BE2C (cell line): ENCODE measurements around the gene ANO9.

Experiments
- DNase-seq: peaks from one replicate; pipeline ENCODE4 v3.0.0-alpha.2; 2020
- H3K27me3 ChIP-seq: fragments of 250-450 bp; sonication (Bioruptor Pico); 2 replicates; pipeline ENCODE4 v1.5.1; 2020; ENCODE audit warnings: mild to moderate bottlenecking
- H3K36me3 ChIP-seq: fragments of 250-450 bp; sonication (Bioruptor Pico); 2 replicates; pipeline ENCODE4 v1.5.1; 2020; ENCODE audit warnings: mild to moderate bottlenecking
- H3K4me1 ChIP-seq: fragments of 250-450 bp; sonication (Bioruptor Pico); 2 replicates; pipeline ENCODE4 v1.5.1; 2020
- H3K4me3 ChIP-seq: 2 replicates; pipeline ENCODE4 v1.5.1; 2011; ENCODE audit warnings: low read depth, low read length
- H3K9me3 ChIP-seq: fragments of 250-450 bp; sonication (Bioruptor Pico); 2 replicates; pipeline ENCODE4 v1.5.1; 2020
- TF ChIP-seq, protein P1 (sequence below): IDR thresholded peaks from 2 replicates; pipeline ENCODE4 v1.5.1; 2012; ENCODE audit warnings: mild to moderate bottlenecking, low read depth, low read length

ANO9 gene

GRCh38 chr11:380095-380480 lies 61.7 kb downstream of the ANO9 start:
- TF ChIP-seq, protein P1, sequence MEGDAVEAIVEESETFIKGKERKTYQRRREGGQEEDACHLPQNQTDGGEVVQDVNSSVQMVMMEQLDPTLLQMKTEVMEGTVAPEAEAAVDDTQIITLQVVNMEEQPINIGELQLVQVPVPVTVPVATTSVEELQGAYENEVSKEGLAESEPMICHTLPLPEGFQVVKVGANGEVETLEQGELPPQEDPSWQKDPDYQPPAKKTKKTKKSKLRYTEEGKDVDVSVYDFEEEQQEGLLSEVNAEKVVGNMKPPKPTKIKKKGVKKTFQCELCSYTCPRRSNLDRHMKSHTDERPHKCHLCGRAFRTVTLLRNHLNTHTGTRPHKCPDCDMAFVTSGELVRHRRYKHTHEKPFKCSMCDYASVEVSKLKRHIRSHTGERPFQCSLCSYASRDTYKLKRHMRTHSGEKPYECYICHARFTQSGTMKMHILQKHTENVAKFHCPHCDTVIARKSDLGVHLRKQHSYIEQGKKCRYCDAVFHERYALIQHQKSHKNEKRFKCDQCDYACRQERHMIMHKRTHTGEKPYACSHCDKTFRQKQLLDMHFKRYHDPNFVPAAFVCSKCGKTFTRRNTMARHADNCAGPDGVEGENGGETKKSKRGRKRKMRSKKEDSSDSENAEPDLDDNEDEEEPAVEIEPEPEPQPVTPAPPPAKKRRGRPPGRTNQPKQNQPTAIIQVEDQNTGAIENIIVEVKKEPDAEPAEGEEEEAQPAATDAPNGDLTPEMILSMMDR, result no peak
- H3K36me3 ChIP-seq, result no peaks in the 10 kb centered on the region

DNA sequence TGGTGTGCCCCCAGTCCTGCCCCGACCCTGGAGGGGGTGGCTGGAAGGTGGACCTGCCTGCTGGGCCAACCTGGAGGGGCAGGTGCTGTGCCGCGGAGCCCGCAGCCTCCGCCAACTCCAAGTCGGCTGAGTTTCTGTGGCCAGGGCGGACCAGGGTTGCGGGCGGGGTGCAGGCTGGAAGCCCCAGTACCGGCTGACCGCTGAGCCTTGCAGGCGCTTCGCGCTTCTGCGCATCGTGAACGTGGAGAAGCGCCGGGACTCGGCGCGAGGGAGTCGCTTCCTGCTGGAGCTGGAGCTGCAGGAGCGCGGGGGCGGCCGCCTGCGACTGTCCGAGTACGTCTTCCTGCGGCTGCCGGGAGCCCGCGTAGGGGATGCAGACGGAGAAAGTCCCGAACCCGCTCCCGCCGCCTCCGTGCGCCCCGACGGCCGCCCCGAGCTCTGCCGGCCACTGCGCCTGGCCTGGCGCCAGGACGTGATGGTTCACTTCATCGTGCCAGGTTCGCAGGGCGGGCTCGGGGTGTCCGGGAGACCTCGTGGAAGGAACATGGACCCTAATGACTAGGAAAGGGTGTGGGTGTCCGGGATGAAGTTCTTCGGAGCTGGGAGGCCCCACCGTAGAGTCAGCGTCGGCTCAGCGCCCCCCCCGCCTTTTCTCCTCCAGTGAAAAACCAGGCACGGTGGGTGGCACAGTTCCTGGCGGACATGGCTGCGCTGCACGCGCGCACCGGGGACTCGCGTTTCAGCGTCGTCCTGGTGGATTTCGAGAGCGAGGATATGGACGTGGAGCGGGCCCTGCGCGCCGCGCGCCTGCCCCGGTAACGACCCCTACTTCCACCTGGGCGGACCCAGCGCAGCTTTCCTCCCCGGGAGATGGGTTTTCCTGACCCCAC lies 62.4 kb downstream of the ANO9 start:
- Histone ChIP-seq H3K4me1 (no peaks in the 10 kb centered on the region), H3K9me3 (no peaks in the 10 kb centered on the region), H3K4me3 (no peak overlapping the region), H3K27me3 (no peaks in the 10 kb centered on the region), H3K36me3 (no peaks in the 10 kb centered on the region)
- TF ChIP-seq, protein P1, result no peak
- DNase-seq, result no peak

More at GRCh38 chr11:380095-380480, 61.7 kb downstream of the ANO9 start:
- no peaks in the 10 kb centered on the region for H3K9me3 ChIP-seq
- no peaks in the 10 kb centered on the region for H3K27me3 ChIP-seq
- no peak overlapping the region for H3K4me3 ChIP-seq
- no peak for DNase-seq
- no peaks in the 10 kb centered on the region for H3K4me1 ChIP-seq

- TF ChIP-seq, protein P1, result no peak
- no peak for DNase-seq
- no peak overlapping the region for H3K4me3 ChIP-seq
- no peaks in the 10 kb centered on the region for H3K9me3 ChIP-seq
- H3K36me3 ChIP-seq, result no peaks in the 10 kb centered on the region
- no peaks in the 10 kb centered on the region for H3K27me3 ChIP-seq
- no peaks in the 10 kb centered on the region for H3K4me1 ChIP-seq
Observed at GRCh38 chr11:377883-378500, 63.8 kb downstream of the ANO9 start.

GRCh38 chr11:377174-377865 lies 64.5 kb downstream of the ANO9 start:
- no peaks in the 10 kb centered on the region for H3K9me3 ChIP-seq
- TF ChIP-seq, protein P1, result no peak
- DNase-seq, result no peak
- H3K4me1 ChIP-seq, result no peaks in the 10 kb centered on the region
- H3K4me3 ChIP-seq, result no peak overlapping the region
- H3K36me3 ChIP-seq, result no peaks in the 10 kb centered on the region
- no peaks in the 10 kb centered on the region for H3K27me3 ChIP-seq

DNA sequence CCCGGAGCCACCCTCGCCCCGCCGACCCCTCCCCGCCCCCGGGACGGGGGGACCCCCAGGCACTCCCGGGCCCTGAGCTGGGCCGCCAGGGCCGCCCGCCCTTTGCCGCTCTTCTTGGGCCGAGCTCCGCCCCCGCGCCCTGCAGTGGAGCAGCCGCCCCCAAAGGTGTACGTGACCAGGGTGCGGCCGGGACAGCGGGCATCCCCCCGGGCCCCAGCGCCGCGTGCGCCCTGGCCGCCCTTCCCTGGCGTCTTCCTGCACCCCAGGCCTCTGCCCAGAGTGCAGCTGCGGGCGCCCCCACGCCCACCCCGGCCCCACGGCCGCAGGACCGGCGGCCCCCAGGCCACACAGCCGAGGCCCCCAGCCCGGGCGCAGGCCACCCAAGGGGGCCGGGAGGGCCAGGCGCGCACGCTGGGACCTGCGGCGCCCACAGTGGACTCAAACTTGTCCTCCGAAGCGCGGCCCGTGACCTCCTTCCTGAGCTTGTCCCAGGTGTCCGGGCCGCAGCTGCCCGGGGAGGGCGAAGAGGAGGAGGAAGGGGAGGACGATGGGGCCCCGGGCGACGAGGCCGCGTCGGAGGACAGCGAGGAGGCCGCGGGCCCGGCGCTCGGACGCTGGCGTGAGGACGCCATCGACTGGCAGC lies 65.2 kb downstream of the ANO9 start:
- no peak for DNase-seq
- Histone ChIP-seq H3K9me3 (no peaks in the 10 kb centered on the region), H3K36me3 (no peaks in the 10 kb centered on the region), H3K4me3 (no peak overlapping the region), H3K4me1 (no peaks in the 10 kb centered on the region), H3K27me3 (no peaks in the 10 kb centered on the region)
- TF ChIP-seq, protein P1, result no peak
